22Rv1 (cell line): Measurements from ENCODE around the gene MR1.

Source experiments
- H3K27ac ChIP-seq: fragments of 450-650 bp; 2 replicates; pipeline ENCODE4 v1.5.1; 2017
- ZFX ChIP-seq: fragments of 450-650 bp; IDR thresholded peaks from 2 replicates; pipeline ENCODE4 v1.6.1; 2017; ENCODE audit warnings: antibody characterized with exemption, borderline replicate concordance
- TF ChIP-seq, protein P1 (sequence below): fragments of 450-650 bp; IDR thresholded peaks from 2 replicates; pipeline ENCODE4 v1.5.1; 2017; ENCODE audit warnings: mild to moderate bottlenecking

Gene MR1

GRCh38 chr1:181079920-181080319 is 46.1 kb downstream of the MR1 start:
- no peak overlapping the region for H3K27ac ChIP-seq
- TF ChIP-seq, protein P1, sequence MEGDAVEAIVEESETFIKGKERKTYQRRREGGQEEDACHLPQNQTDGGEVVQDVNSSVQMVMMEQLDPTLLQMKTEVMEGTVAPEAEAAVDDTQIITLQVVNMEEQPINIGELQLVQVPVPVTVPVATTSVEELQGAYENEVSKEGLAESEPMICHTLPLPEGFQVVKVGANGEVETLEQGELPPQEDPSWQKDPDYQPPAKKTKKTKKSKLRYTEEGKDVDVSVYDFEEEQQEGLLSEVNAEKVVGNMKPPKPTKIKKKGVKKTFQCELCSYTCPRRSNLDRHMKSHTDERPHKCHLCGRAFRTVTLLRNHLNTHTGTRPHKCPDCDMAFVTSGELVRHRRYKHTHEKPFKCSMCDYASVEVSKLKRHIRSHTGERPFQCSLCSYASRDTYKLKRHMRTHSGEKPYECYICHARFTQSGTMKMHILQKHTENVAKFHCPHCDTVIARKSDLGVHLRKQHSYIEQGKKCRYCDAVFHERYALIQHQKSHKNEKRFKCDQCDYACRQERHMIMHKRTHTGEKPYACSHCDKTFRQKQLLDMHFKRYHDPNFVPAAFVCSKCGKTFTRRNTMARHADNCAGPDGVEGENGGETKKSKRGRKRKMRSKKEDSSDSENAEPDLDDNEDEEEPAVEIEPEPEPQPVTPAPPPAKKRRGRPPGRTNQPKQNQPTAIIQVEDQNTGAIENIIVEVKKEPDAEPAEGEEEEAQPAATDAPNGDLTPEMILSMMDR = no peak
- no peak for TF ChIP-seq ZFX

DNA sequence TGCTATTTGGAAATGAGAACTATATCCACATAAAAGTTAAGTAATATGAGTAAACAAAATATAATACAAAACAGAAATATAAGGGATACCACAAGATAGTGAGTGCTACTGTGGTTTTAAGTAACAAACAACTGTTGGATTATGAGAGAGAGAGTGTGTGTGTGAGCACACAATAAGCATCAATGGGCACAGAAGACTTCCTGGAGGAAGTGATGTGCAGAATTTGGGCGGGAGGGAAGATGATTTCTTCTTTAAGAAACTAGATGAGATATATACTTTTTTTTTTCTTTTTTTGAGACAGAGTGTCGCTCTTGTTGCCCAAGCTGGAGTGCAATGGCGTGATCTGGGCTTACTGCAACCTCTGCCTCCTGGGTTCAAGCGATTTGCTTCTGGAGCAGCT is 46.8 kb downstream of the MR1 start:
- TF ChIP-seq, protein P1 = no peak
- no peak for TF ChIP-seq ZFX
- H3K27ac ChIP-seq = no peak overlapping the region

DNA sequence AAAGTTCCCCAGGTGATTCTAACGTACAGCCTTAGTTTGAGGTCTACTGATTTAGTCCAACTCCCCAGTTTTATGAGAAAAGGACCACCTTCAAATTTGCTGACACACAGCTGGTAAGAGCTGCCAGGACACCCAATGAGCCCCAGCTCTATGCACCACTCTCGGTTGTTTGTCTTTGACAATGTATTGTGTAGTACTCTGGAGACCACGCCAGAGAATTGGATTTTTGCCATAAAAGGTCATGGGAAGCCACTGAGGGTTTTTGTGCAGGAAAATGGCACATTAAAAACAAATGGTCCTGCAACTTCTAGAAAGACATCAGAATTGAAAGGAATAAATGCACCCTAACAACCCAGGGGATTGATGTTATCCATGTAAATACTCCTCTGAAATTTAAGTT is 47.6 kb downstream of the MR1 start:
- no peak overlapping the region for H3K27ac ChIP-seq
- no peak for TF ChIP-seq ZFX
- TF ChIP-seq, protein P1 = no peak

DNA sequence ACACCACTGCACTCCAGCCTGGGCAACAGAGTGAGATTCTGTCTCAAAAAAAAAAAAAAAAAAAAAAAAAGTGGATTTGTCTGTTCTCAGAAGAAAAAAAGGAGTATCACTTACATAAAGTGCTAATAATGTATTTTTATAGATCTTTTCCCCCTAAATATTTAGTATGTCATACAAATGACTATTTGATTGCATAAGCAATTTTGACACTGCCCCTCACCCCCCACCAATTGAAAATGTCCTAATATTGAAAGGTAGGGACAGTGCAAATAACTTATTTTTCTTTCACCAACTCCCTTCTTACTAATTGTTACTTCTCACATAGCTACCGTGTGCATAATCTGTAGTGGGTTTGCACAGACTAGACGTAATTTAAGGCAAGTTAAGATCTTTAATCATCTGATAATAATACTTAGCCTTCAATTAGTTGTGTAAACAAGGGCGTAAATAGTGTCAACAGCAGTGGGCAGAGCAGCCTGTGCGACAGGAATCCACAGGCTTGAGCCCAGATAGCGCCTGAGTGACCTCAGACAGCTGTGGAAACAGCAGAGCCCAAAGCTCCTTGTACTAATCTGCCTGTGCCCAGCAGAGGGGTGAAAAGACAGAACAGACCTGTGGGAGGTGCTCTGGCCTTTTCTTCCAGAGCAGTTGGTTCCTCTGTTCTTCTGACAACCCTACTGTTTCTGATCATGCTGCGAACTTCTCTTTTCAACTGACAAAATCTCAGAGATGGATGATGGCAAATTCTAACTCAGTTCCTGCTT is 50.2 kb downstream of the MR1 start:
- H3K27ac ChIP-seq = no peak overlapping the region
- TF ChIP-seq, protein P1 = peak; percentile 81
- no peak for TF ChIP-seq ZFX

DNA sequence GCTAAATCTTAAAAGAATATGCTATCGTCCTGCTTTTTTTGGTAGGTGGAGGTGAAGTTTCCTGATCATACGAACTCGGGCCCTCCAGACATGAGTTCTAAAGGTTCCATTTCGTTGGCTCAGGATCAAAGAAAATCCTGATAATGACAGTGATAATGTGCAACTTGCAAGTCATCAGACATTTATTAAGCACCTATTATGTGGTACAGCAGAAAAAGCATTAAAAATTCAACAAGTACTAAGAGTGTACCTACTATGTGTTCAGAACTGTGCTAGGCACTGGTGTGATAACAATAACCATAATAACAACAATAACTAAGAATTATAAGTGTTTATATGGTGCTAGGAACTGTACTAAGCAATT is 50.8 kb downstream of the MR1 start:
- TF ChIP-seq ZFX = no peak
- TF ChIP-seq, protein P1 = peak; percentile 37
- H3K27ac ChIP-seq = no peak overlapping the region

GRCh38 chr1:181086091-181086490 is 52.3 kb downstream of the MR1 start:
- TF ChIP-seq, protein P1 = no peak
- TF ChIP-seq ZFX = no peak
- H3K27ac ChIP-seq = no peak overlapping the region

DNA sequence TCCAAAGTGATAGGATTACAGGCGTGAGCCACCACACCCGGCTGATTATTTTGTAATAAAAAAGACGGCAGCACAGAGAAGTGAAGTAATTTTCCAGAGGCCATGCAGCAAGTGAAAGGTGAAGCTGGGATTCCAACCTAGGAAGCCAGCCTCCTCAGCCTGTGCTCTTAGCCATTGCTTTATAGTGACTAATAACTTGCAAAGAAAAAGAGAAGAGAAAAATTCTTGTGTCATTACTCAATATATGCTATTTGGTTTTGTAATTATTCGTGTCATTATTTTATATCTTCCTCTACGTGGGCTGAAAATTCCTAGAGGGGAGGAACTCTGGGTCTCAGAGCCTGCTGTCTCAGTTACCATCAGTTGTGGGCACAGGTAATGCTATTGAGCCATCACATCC is 53.1 kb downstream of the MR1 start:
- H3K27ac ChIP-seq = no peak overlapping the region
- TF ChIP-seq ZFX = no peak
- TF ChIP-seq, protein P1 = no peak
